Fibroblast of skin of left quadriceps (primary cell): ENCODE measurements around the gene ZCCHC7.
"Not testable (repeated sequence)": the region's sequence is repeated elsewhere in the genome, so short reads cannot be mapped to it uniquely, and the experiment has no call there.

Source experiments
- DNase-seq, 2 experiments: peaks; one replicate each; pipeline ENCODE4 v3.0.0-alpha.2; 2013; ENCODE audit warnings: low read depth in 2 of 2

ZCCHC7 gene

DNA sequence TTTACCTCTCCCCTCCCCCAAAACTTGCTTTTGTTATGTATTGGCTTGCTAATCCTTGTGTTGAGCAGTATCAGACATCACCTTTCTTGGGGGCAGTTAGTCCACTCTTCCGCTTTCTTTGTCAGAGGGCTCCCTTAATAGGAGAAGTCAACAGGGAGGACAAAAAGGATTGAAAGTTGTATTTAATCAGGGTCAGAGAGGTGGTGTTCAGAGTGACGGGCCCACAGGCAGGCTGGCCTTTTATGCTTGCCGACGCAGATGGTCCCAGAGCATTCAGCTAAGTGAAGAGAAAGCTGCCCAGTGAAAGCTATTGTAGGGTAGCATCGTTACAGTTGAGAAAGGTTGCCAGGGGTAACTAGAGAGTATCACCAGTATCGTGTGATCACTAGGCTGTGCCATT, 131.1 kb downstream of the ZCCHC7 start:
- DNase-seq, result no peak

DNA sequence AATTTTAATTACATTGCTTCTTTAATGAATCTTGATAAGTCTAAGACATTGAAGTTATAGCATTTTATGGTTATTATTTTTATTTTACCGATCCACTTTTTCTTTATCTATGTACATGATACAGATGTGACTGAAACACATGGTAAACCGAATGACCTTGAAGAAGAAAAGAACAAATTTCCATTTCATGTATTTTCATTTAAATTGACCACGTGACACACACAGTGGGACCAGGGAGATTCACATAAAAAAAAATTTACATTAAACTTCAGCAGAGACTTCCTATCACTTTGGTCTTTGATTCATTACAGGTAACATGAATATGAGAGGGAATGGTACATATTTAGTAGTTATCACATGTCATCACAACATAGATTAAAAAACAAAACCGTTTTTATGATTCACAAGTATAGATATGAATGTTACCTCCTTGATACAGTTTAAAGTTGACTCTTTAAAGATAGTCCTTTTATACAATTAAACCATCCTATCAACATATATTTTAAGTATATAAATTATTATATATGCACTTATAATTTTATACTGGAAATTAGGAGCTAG, 133.1 kb downstream of the ZCCHC7 start:
- no peak for DNase-seq

DNA sequence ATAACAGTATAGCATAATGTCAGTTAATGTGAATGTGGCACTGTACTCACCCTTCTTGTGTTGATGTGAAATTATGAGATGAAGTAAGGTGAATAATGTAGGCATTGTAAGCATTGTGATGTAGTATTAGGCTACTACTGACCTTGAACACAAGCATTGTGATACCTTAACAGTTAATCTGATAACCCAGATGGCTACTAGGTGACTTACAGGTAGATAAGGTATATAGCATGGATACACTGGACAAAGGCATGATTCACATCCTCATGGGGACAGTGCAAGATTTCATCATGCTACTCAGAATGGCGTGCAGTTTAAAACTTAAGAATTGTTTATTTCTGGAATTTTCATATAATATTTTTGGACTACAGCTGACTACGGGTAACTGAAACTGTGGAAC, 134.8 kb downstream of the ZCCHC7 start:
- no peak for DNase-seq

DNA sequence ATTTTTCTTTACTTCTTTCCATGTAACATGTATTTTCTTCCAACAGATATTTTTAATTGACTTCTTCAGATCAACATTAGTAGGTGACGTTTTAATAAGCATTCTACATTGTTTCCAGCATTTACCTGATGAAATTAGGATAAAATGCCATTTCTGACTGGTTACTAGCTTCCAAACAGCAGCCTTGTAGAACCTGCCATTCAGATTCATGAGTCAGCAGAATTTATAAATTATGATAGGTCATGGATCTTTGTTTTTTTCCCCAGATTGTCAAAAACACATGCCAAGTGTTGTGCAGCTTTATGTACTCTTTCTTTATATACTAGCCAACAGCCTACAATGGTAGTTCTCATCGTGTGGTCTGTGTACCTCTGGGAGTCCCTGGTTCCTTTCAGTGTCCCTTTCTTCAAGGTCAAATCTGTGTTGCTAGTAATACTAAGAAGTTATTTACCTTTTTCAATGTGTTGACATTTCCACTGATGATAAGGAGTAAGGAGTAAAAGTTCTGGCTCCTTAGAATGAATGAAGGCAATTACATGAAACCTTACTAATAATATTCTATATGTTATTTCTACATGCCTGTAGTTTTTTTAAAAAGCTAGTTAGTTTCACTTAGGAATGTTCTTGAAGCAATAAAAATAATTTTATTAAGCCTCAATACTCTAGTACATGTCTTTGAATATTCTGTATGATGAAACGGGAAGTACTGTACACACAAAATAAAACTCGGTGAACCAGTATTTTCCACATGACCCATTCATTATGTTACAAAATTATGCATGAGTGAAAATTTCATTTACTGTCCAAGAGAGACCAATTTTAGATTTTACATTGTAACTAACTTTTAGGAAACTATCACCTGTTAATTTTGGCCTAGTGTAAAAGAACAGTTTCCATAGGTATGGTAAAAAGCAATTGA, 135.8 kb downstream of the ZCCHC7 start:
- no peak for DNase-seq

DNA sequence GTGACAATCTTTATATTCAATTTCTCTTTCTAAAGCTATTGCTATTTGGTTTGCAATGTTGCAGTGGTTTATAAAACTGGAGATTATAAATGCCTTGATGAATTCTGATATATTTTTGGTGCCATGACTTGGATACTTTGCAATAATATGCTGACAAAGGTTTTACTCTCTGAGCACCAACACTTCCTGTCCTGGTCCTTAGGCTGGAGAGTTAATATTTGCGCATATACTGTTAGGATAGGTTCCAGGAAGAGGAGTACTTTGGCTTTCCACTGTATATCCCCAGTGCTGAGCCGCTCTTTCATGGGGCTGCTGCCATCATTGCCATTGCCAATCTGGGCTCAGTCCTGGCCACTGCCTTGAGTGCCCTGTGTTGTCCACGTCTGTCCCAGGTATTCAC, 139.6 kb downstream of the ZCCHC7 start:
- no peak for DNase-seq

DNA sequence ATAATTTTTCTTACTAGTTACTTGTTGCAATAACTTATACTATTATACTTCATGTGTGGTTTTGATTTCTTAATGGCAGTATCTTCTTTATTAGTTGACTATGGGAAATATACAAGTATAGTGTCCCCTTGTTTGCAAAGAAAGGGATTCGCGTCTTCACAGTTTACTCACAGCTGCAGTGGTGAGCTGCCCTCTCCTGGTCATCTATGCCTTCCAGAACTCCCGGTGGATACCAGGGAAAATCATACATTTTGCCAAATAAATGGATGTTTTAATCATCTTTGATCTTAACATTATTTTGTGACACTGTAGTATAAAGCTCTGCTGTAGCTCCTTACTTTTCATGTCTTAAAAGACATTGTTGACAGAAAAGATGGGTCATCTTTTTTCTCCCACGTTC, 142.0 kb downstream of the ZCCHC7 start:
- peak in 1 of 2 experiments; percentile 3 for DNase-seq

DNA sequence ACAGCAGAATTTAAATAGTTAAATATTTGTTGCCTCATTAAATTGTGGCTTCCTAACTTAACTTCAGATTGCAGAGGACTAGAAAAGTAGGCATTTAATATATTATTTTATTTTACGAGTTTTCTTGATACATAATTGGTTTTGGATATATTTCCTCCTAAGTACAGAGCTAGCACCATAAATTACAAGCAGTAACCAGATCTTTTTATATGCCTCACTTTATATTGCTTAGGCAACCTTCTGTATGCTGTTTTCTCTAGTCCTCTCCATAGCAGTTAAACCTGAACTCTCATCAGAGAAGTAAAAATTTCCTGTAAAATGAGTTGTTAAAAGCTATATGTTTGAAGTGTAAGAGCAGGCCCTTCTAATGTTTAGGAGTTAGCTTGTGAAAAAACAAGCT, 144.2 kb downstream of the ZCCHC7 start:
- DNase-seq, result no peak

DNA sequence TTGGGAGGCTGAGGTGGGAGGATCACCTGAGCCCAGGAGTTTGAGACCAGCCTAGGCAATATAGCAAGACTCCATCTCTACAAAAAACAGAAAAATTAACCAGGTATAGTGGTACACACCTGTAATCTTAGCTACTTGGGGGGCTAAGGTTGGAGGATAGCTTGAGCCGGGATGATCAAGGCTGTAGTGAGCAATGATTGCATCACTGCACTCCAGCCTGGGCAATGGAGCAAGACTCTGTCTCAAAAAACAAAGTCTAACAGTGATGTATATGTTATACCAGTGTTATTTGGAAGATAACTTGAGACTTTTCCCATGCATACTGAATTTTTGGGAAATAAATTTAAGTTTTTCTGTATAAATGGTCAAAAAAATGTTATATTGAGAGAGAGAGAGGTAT, 146.3 kb downstream of the ZCCHC7 start:
- DNase-seq, result no peak

DNA sequence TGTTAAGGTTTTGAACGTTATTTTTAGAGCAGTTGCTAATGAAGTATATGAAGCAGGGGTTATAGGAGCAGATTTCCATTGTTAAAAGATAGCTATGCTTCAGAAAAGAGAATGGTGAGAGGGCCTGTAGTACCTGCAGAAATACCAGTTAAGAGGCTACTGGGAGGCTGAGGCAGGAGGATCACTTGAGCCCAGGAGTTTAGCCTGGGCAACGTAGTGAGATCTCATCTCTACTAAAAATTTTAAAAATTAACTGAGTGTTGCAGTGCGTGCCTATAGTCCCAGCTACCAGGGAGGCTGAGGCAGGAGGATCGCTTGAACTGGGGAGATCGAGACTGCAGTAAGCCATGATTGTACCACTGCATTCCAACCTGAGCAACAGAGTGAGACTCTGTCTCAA, 148.8 kb downstream of the ZCCHC7 start:
- DNase-seq, result no peak

DNA sequence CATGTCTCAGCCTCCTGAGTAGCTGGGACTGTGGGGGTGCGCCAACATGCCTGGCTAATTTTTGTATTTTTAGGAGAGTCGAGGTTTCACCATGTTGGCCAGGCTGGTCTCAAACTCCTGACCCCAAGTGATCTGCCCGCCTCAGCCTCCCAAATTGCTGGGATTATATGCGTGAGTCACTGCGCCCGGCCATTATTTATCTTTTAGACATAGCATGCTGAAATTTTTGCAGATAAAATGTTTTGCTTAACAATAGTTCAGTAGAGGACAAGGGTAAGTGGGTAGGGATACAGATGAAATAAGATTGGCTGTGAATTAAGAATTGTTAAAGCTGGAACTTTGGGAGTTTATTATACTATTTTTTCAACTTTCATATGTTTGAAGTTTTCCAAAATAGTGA, 151.3 kb downstream of the ZCCHC7 start:
- no peak for DNase-seq

DNA sequence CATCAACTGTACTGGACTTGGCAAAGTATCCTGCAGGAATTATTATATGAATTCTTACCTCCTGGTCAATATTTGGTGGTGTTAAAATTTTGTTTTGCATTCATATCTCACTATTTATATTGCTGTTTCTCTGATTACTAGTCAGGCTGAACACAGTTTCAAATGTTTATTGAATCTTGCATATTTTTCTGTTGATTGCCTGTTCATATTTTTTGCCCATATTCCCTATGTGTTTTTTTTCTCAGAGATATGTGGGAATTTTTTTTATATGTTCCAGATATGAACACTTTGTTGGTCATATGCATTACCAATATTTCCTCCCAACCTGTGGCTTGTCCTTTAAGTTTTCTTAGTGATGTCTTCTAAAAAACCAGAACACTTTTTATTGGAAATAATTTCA, 153.2 kb downstream of the ZCCHC7 start:
- no peak for DNase-seq

DNA sequence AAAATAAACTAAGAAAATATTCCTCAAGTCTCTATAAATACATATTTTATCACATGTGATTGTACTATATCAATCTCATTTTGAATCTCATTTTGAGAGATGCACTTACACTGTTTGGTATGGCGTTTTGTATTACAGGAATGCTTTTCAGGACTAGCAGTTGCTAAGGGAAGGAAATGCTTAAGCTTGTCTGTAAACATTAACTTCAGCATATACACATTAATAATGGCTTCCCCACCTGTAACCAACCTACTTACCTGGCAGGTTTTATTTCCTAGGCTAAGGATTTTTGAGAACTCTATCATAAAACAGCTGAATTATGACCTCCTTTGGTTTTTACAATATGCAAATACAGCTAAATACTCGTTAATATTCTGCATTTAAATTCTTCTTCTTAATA, 161.2 kb downstream of the ZCCHC7 start:
- DNase-seq, result no peak

DNA sequence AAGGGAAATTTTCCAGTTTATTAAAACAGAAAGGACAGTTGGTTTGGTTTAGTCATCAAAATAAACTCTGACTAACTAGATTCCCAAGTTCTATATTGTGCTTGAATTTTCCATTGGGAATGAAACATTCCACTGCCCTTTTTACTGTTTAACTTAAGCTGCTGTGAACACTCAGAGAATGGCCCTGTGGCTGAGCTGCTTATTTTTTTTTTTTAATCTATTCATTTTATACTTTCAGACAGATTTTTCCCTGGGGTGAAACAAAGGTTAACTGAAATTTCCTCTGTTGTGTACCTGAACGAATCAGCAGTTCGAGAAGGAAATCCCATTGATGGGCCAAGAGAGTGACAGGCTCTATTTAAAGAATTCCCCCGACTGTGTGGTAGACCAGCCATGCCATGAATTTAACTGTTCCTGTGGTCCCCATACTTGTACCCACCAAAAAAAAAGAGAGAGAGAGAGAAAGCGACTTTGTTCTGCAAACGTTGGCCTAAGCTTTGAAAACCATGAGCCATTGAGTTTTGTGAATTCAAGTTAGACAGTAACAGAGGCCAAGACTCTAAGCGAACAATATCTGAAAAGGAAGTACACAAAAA, 163.5 kb downstream of the ZCCHC7 start:
- peak; percentile 36 to 37 for DNase-seq

DNA sequence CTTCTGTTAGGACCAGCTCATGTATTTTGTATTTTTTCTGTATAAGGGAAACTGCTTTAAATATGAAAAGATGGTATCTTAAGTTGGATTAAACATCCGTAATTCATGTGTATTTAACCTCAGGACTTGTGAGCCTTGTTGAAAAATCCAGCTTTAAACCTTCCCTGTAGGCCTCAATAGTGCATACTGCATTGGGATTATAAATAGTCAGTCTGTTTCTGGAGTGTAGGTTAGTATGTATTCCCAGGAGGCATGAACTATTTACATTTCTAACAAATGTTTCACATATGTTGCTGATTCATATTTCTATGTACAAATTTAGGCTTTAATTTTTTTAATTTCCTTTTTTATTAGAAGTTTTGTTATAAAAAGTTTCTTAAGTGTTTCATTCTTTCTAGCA, 164.3 kb downstream of the ZCCHC7 start:
- DNase-seq, result peak; percentile 35 to 42

DNA sequence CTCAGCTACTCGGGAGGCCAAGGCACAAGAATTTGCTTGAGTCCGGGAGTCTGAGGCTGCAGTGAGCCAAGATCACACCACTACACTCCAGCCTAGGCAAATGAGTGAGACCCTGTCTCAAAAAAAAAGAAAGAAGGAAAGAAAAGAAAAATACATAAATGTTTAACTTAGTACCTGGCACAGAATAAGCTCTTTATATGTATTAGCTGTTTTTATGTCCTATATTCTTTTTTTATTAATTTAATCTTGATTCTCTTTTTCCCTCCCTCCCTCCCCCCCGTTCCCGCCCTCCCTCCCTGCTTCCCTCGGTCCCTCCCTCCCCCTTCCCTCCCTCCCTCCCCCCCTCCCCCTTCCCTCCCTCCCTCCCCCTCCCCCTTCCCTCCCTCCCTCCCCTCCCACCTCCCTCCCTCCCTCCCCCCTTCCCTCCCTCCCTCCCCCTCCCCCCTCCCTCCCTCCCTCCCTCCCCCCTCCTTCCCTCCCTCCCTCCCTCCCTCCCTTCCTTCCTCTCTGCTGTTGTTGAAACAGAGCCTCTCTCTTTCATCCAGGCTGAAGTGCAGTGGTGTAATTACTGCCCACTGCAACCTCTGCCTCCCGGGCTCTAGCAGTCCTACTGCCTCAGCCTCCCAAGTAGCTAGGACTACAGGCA, 166.3 kb downstream of the ZCCHC7 start:
- no peak for DNase-seq

DNA sequence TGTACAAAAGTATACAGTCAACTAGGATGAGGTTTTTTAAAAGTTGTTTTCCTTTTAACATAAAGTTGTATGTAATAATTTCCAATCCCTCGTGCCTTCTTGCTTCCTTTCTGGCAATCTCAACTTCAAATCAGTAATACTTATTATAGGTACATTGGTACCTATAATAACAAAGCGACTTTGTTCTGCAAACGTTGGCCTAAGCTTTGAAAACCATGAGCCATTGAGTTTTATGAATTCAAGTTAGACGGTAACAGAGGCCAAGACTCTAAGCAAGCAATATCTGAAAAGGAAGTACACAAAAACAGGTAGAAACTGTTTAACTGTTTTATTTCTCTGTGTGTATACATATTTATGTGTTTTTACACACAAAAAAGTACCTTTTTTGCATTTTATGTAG, 166.9 kb downstream of the ZCCHC7 start:
- DNase-seq, result no peak

DNA sequence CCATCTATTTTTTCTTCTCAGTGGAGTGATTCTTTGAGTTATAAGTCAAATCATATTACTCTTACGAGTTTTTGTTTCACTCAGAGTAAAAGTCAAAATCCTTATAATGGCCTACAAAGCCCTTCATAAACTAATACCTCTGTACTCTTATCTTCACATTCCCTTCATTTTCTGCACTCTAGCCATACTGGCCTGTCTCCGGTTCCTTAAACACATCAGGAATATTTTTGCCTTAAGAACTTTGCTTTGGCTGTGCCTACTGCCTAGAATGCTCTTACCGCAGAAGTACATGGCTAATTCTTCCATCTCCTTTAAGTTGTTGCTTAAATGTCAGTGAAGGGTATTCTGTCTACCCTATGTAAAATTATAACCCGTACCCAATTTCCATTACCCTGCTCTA, 169.3 kb downstream of the ZCCHC7 start:
- no peak for DNase-seq

DNA sequence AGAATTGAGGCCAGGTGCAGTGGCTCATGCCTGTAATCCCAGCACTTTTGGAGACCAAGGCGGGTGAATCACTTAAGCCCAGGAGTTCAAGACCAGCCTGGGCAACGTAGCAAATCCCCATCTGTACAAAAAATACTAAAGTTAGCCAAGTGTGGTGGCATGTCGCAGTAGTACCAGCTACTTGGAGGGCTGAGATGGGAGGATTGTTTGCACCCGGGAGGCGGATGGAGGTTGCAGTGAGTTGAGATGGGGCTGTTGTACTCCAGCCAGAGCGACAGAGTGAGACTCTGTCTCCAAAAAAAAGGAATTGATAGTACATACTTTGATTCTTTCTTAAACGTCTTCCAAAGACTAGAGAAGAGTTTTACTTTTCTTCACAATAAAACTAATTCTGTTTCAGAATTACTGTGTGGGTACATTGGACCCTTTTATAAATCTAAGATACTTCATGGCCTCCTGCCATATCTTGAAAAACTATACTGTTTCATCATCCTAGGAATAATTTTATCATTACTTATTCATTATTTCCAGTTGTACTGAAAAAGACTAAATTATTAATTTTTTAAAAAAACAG, 170.1 kb downstream of the ZCCHC7 start:
- no peak for DNase-seq

DNA sequence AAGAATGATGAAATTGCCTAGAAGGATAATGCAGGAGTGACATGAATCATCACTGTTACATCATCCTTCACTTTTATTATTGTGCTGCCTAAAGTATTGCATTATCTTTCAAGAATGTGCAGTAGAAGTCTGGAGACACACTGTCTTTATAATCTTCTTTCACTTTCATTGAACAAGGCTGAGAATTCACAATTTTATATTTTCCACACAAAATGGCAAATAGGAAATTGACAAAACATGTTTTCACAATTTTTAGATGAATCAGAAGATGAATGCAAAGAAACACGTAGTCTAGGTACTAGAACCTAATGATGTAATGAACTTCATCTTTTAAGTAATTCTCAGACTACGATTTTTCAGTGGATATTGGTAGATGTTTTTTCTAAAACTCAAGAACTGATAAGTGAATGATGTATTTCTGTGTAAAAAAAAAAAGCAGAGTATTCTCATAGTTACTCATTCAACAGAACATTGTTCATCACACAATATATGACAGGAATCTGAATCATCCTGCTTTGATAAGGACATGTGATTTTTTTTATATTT, 170.6 kb downstream of the ZCCHC7 start:
- peak; percentile 76 to 80 for DNase-seq

DNA sequence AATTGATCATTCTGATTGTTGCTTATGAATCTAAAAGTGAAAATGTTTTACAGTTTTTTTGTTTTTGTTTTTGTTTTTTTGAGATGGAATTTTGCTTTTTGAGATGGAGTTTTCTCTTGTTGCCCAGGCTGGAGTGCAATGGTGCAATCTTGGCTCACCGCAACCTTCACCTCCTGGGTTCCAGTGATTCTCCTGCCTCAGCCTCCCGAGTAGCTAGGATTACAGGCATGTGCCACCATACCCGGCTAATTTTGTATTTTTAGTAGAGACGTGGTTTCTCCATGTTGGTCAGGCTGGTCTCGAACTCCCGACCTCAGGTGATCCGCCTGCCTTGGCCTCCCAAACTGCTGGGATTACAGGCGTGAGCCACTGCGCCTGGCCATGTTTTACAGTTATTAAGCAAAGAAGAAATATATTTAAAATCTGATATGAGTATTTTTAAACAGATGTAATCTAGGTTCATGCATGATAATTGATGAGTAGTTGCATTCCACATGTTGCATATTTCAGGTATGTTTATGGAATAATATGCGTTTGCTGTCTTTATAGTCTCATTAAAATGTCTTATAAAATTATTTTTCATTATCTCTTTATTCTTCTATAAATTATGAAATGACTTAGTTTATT, 171.4 kb downstream of the ZCCHC7 start:
- DNase-seq, result not testable (repeated sequence)

DNA sequence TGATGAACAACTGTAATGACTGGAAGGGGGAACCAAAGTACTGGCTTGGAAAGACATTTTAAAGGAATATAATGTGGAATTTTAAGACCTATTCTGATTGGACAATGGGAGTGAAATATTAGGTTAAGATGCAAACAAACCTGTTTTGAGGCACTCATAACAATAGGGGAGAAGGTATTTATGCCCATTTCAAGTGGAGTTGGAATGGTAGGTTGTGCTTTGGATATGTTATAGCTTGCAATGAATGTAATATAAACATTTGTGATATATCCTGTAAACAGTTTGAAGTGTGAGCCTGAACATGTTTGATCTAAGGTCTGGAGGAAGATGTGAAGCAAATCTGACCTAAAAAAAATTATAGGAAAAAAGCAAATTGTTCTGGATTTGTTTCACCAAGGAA, 172.5 kb downstream of the ZCCHC7 start:
- no peak for DNase-seq
